Urothelium cell line (cell line): Measurements from ENCODE around the gene ALX3.

ENCODE experiments used
- DNase-seq: peaks from one replicate; pipeline ENCODE4 v3.0.0; 2011; ENCODE audit warnings: low spot score, mixed read lengths
- FAIRE-seq: peaks from 2 replicates; lab custom pipeline; 2011; peaks lifted over from hg19 to GRCh38; lab: Jason Lieb, UNC

Gene ALX3

GRCh38 chr1:110070671-110071242, at the start of gene ALX3:
Gene ALX3, minus strand, starts transcription at chr1:110070672. Its CDS starts 60 bp downstream, at chr1:110070612.
- peak; percentile 42 for FAIRE-seq
- DNase-seq = no peak

- FAIRE-seq (no peak), DNase-seq (no peak)
Measured at GRCh38 chr1:110119843-110120242, 49.4 kb upstream of the ALX3 start.

- FAIRE-seq (no peak), DNase-seq (no peak)
Measured at GRCh38 chr1:110118636-110119396, 48.3 kb upstream of the ALX3 start.

- FAIRE-seq = no peak
- no peak for DNase-seq
Measured at GRCh38 chr1:110114784-110115183, 44.3 kb upstream of the ALX3 start.

GRCh38 chr1:110114173-110114572, 43.7 kb upstream of the ALX3 start:
- FAIRE-seq = no peak

GRCh38 chr1:110113551-110113950, 43.1 kb upstream of the ALX3 start:
- DNase-seq (no peak), FAIRE-seq (no peak)

More at GRCh38 chr1:110114173-110114572, 43.7 kb upstream of the ALX3 start:
- no peak for DNase-seq

GRCh38 chr1:110112656-110113055, 42.2 kb upstream of the ALX3 start:
- FAIRE-seq (no peak), DNase-seq (no peak)

GRCh38 chr1:110112143-110112542, 41.7 kb upstream of the ALX3 start, which contains the start of gene UBL4B:
Gene UBL4B, plus strand, starts transcription at chr1:110112443. Its CDS starts 92 bp downstream, at chr1:110112535.
- no peak for FAIRE-seq

GRCh38 chr1:110111081-110111480, 40.6 kb upstream of the ALX3 start:
- no peak for FAIRE-seq
- no peak for DNase-seq

More at GRCh38 chr1:110112143-110112542, 41.7 kb upstream of the ALX3 start, which contains the start of gene UBL4B:
- DNase-seq = no peak

- no peak for DNase-seq
- FAIRE-seq = peak; percentile 30
Measured at GRCh38 chr1:110107867-110108469, 37.5 kb upstream of the ALX3 start.

- DNase-seq (peak; percentile 88), FAIRE-seq (peak; percentile 97)
Measured at GRCh38 chr1:110106013-110106941, 35.8 kb upstream of the ALX3 start.

GRCh38 chr1:110102081-110102480, 31.6 kb upstream of the ALX3 start:
- DNase-seq (no peak), FAIRE-seq (no peak)

- FAIRE-seq (no peak), DNase-seq (no peak)
Measured at GRCh38 chr1:110100335-110100734, 29.9 kb upstream of the ALX3 start.

GRCh38 chr1:110098222-110099026, 28.0 kb upstream of the ALX3 start:
- no peak for DNase-seq
- FAIRE-seq = no peak

- no peak for DNase-seq
- FAIRE-seq = no peak
Measured at GRCh38 chr1:110097507-110098221, 27.2 kb upstream of the ALX3 start.

- no peak for DNase-seq
- FAIRE-seq = no peak
Measured at GRCh38 chr1:110094931-110095654, 24.6 kb upstream of the ALX3 start.

- no peak for DNase-seq
- FAIRE-seq = no peak
Measured at GRCh38 chr1:110092991-110093390, 22.5 kb upstream of the ALX3 start.

- FAIRE-seq (no peak), DNase-seq (no peak)
Measured at GRCh38 chr1:110091791-110092190, 21.3 kb upstream of the ALX3 start.

- no peak for DNase-seq
- no peak for FAIRE-seq
Measured at GRCh38 chr1:110091381-110091780, 20.9 kb upstream of the ALX3 start.
